Mesenchymal stem cell (in vitro differentiated cells and primary cell): ENCODE measurements around the gene RSBN1L.

Experiments used
- DNase-seq: peaks from one replicate; pipeline ENCODE4 v3.0.0-alpha.2; 2013
- H2AFZ ChIP-seq: one replicate; pipeline ENCODE4 v1.6.1; 2013; ENCODE audit warnings: low read depth, mild to moderate bottlenecking, control low read depth, inconsistent platforms, low read length, moderate library complexity
- H2AK5ac ChIP-seq: 2 replicates; pipeline ENCODE4 v1.6.1; 2013; ENCODE audit warnings: low read length, moderate library complexity, mild to moderate bottlenecking, inconsistent platforms; ENCODE audit not compliant: severe bottlenecking
- H2BK120ac ChIP-seq: one replicate; pipeline ENCODE4 v1.6.1; 2013; ENCODE audit warnings: low read depth, mild to moderate bottlenecking, inconsistent platforms, low read length, moderate library complexity
- H2BK12ac ChIP-seq, 2 experiments: one replicate each; pipeline ENCODE4 v1.6.1; 2013; ENCODE audit warnings: inconsistent platforms in 2 of 2, low read length in 2 of 2, mild to moderate bottlenecking in 2 of 2, moderate library complexity in 2 of 2, control low read depth in 1 of 2
- H2BK15ac ChIP-seq: one replicate; pipeline ENCODE4 v1.6.1; 2013; ENCODE audit warnings: mild to moderate bottlenecking, low read depth, inconsistent platforms; ENCODE audit not compliant: poor library complexity, severe bottlenecking
- H2BK5ac ChIP-seq: 2 replicates; pipeline ENCODE4 v1.6.1; 2013; ENCODE audit warnings: low read depth, mild to moderate bottlenecking, low read length, control low read depth, inconsistent platforms; ENCODE audit not compliant: poor library complexity, severe bottlenecking
- H3K14ac ChIP-seq, 2 experiments: one replicate each; pipeline ENCODE4 v1.6.1; 2013; ENCODE audit warnings: inconsistent platforms in 2 of 2, low read length in 2 of 2, control low read depth in 1 of 2, mild to moderate bottlenecking in 1 of 2, moderate library complexity in 1 of 2
- H3K18ac ChIP-seq, 2 experiments: one replicate each; pipeline ENCODE4 v1.6.1; 2013; ENCODE audit warnings: inconsistent platforms in 2 of 2, low read length in 2 of 2, control low read depth in 1 of 2, low read depth in 1 of 2, mild to moderate bottlenecking in 1 of 2
- H3K23ac ChIP-seq, 2 experiments: one replicate each; pipeline ENCODE4 v1.6.1; 2013; ENCODE audit warnings: inconsistent platforms in 2 of 2, low read length in 2 of 2, mild to moderate bottlenecking in 2 of 2, moderate library complexity in 2 of 2, control low read depth in 1 of 2
- H3K27ac ChIP-seq: 2 replicates; pipeline ENCODE4 v1.5.1; 2013; ENCODE audit warnings: mild to moderate bottlenecking, moderate library complexity, low read length, control low read depth, inconsistent platforms; ENCODE audit not compliant: poor library complexity, severe bottlenecking
- H3K27me3 ChIP-seq, 2 experiments: 2 replicates each; pipeline versions ENCODE4 v1.6.1 to v1.7.0; 2013; ENCODE audit warnings: low read length in 2 of 2, mild to moderate bottlenecking in 2 of 2, moderate library complexity in 2 of 2, control low read depth in 1 of 2, inconsistent platforms in 1 of 2; ENCODE audit not compliant: control insufficient read depth in 1 of 2, insufficient read depth in 1 of 2
- H3K36me3 ChIP-seq, 2 experiments: 2 replicates each; pipeline versions ENCODE4 v1.6.1 to v1.7.0; 2013; ENCODE audit warnings: low read length in 2 of 2, control low read depth in 1 of 2, inconsistent platforms in 1 of 2, low read depth in 1 of 2, mild to moderate bottlenecking in 1 of 2; ENCODE audit not compliant: insufficient read depth in 2 of 2, control insufficient read depth in 1 of 2
- H3K4ac ChIP-seq, 2 experiments: one replicate each; pipeline ENCODE4 v1.6.1; 2013; ENCODE audit warnings: inconsistent platforms in 2 of 2, low read length in 2 of 2, mild to moderate bottlenecking in 2 of 2, moderate library complexity in 2 of 2, control low read depth in 1 of 2, low read depth in 1 of 2
- H3K4me1 ChIP-seq: 2 replicates; pipeline ENCODE4 v1.6.1; 2013; ENCODE audit warnings: low read depth, low read length, control low read depth; ENCODE audit not compliant: control insufficient read depth, insufficient read depth
- H3K4me2 ChIP-seq: 2 replicates; pipeline ENCODE4 v1.6.1; 2013; ENCODE audit warnings: low read length, mild to moderate bottlenecking, inconsistent platforms; ENCODE audit not compliant: poor library complexity, severe bottlenecking
- H3K4me3 ChIP-seq, 2 experiments: 2 replicates each; pipeline versions ENCODE4 v1.5.1 to v1.7.0; 2013; ENCODE audit warnings: low read length in 2 of 2, mild to moderate bottlenecking in 2 of 2, control low read depth in 1 of 2, low read depth in 1 of 2; ENCODE audit not compliant: insufficient read depth in 1 of 2
- H3K79me1 ChIP-seq: replicated peaks from 2 replicates; pipeline ENCODE4 v1.6.1; 2013; ENCODE audit warnings: mild to moderate bottlenecking, control low read depth, low read length, inconsistent platforms; ENCODE audit not compliant: poor library complexity, severe bottlenecking
- H3K9ac ChIP-seq: 2 replicates; pipeline ENCODE4 v1.7.0; 2013; ENCODE audit warnings: mild to moderate bottlenecking, low read length, moderate library complexity
- H3K9me3 ChIP-seq: 2 replicates; pipeline ENCODE4 v1.7.0; 2013; ENCODE audit warnings: mild to moderate bottlenecking, low read length; ENCODE audit not compliant: control insufficient read depth
- H4K8ac ChIP-seq: one replicate; pipeline ENCODE4 v1.6.1; 2013; ENCODE audit warnings: inconsistent platforms, mild to moderate bottlenecking, low read length, moderate library complexity
- H4K91ac ChIP-seq: one replicate; pipeline ENCODE4 v1.6.1; 2013; ENCODE audit warnings: mild to moderate bottlenecking, low read length, inconsistent platforms
- WGBS: methylation state at CpG from one replicate; pipeline ENCODE4 v1.1.7; 2013; ENCODE audit warnings: mixed read lengths; 5-methylcytosine and 5-hydroxymethylcytosine counted together

The RSBN1L gene

DNA sequence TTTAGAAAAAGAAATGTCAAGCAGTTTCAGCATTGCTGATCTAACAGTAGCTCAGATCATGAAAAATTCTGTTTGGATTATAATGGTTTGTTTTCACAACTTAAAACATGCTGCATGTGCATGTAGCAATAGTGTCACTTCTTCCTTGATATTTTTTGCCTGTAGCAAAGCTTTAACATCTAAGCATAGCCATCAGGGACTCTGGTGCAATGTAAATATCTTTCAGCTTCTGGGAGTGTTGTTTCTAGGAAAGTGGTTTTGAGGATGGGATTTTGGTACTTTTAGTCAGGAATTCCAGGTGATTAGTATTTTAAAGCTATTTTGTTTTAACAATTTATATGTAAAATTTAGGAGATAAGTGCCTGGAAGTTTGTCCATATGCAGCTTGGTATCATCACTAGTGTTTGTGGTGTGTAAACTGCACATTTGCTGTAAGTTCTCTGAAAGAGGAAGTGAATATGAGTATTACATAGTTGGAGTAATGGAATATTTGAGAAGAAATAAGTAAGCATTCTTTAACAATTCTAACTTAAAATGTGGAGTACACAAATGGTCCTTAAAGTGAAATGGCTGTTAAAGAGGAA lies 1.9 kb downstream of the RSBN1L start:
- no peak overlapping the region for H2AFZ ChIP-seq
- peak overlapping the region in 1 of 2 experiments; percentile 92 for H3K4me3 ChIP-seq
- H2BK12ac ChIP-seq: no peak overlapping the region
- H3K14ac ChIP-seq: no peak overlapping the region
- no peak overlapping the region for H2BK15ac ChIP-seq
- no peak overlapping the region for H2BK120ac ChIP-seq
- H3K79me1 ChIP-seq: peaks cover 7% of the 10 kb centered on the region
- no peak overlapping the region for H3K27ac ChIP-seq
- no peak overlapping the region for H3K23ac ChIP-seq
- H2AK5ac ChIP-seq: no peak overlapping the region
- peaks cover 11% of the 10 kb centered on the region for H3K4me1 ChIP-seq
- H3K9ac ChIP-seq: peak overlapping the region; percentile 98
- no peak overlapping the region for H3K4ac ChIP-seq
- H3K18ac ChIP-seq: no peak overlapping the region
- H3K9me3 ChIP-seq: no peaks in the 10 kb centered on the region
- peak overlapping the region; percentile 86 for H3K4me2 ChIP-seq
- no peak overlapping the region for H4K91ac ChIP-seq
- peaks cover 0 to 2% of the 10 kb centered on the region in 2 experiments for H3K36me3 ChIP-seq
- H2BK5ac ChIP-seq: no peak overlapping the region
- no peak overlapping the region for H4K8ac ChIP-seq
- no peaks in the 10 kb centered on the region for H3K27me3 ChIP-seq
- no peak for DNase-seq

DNA sequence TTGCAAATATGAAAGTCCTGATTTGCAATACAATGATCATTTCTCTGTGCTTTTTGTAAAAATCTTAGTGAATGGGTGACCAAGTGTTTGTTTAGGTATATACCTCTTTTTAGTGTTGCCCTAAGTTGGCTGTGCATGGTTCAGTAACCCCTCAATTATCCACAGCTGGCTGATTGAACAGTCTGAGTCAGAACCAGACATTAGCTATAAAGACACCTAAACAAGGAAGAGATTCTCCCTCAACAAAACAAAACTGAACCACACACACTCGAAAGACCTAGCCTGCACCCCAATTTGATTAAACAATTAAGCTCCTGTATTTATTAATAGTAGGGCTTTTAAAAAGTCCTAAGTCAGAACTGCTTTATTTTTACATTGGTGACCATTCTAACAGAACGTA lies 2.8 kb downstream of the RSBN1L start:
- Histone ChIP-seq H3K18ac (no peak overlapping the region), H3K14ac (no peak overlapping the region), H2BK15ac (no peak overlapping the region), H3K23ac (no peak overlapping the region), H3K9ac (peak overlapping the region; percentile 98), H2BK12ac (no peak overlapping the region), H2AFZ (no peak overlapping the region), H3K4me2 (peak overlapping the region; percentile 39), H3K36me3 (peaks cover 0 to 2% of the 10 kb centered on the region in 2 experiments), H4K91ac (no peak overlapping the region), H4K8ac (no peak overlapping the region), H3K4ac (no peak overlapping the region), H3K4me3 (peak overlapping the region in 1 of 2 experiments; percentile 92), H3K4me1 (peaks cover 9% of the 10 kb centered on the region), H2BK5ac (no peak overlapping the region), H2AK5ac (no peak overlapping the region), H3K79me1 (peaks cover 6% of the 10 kb centered on the region), H2BK120ac (no peak overlapping the region), H3K27me3 (no peaks in the 10 kb centered on the region), H3K27ac (no peak overlapping the region), H3K9me3 (no peaks in the 10 kb centered on the region)
- no peak for DNase-seq
- 60% methylated on average over 1 of the region's 2 CpGs for WGBS

DNA sequence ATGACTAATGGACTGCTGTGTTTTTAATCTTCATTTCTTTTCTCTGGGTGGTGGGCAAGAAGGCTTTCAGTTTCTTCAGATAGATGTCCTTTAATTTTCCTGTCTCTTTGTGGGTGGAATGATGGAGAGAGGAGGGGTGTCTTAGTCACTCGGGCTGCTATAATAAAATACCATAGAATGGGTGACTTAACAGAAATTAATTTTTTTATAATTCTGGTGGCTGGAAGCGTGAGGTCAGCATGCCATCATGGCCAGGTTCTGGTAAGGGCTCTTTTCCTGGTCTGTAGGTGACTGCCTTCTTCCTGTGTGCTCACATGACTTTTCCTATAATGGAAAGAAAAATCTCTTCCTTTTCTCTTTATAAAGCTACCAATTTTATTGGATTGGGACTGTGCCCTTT lies 6.3 kb downstream of the RSBN1L start:
- H3K18ac ChIP-seq: no peak overlapping the region
- H2AK5ac ChIP-seq: no peak overlapping the region
- H3K4me3 ChIP-seq: no peak overlapping the region
- no peak overlapping the region for H2BK120ac ChIP-seq
- peaks cover 5 to 7% of the 10 kb centered on the region in 2 experiments for H3K36me3 ChIP-seq
- H3K4me1 ChIP-seq: peaks cover 7% of the 10 kb centered on the region
- H3K9ac ChIP-seq: no peak overlapping the region
- no peak overlapping the region for H4K91ac ChIP-seq
- H3K23ac ChIP-seq: no peak overlapping the region
- peak overlapping the region; percentile 22 for H3K4me2 ChIP-seq
- H3K27me3 ChIP-seq: no peaks in the 10 kb centered on the region
- no peaks in the 10 kb centered on the region for H3K9me3 ChIP-seq
- H2BK12ac ChIP-seq: no peak overlapping the region
- DNase-seq: no peak
- H3K79me1 ChIP-seq: peaks cover 6% of the 10 kb centered on the region
- no peak overlapping the region for H3K14ac ChIP-seq
- no peak overlapping the region for H3K4ac ChIP-seq
- H3K27ac ChIP-seq: no peak overlapping the region
- WGBS: 94% methylated on average over 2 of the region's 2 CpGs
- no peak overlapping the region for H2BK15ac ChIP-seq
- no peak overlapping the region for H2BK5ac ChIP-seq
- no peak overlapping the region for H4K8ac ChIP-seq
- no peak overlapping the region for H2AFZ ChIP-seq

DNA sequence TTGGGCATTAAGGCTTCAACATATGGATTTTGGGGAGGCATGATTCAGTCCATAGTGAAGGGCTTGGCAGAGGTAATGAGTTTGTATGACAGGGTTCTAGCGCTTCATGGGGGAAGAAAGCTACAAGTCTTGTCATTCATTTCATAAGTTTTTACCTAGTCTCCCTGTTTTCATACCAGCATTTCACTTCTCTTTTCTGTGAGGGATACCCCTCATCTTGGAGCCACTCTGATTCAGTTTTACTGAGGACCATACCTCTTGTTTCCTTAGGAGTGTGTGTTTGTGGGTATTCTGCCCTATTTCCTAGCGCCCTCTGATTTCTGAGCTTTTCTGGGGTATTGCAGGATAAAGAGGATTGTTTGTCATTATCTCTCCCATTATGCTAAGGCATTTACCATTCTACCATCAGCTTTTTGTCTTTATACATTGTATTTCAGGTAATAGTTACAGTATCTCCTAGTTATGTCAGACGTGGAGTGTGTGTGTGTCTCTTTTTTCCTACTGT lies 6.8 kb downstream of the RSBN1L start:
- H3K14ac ChIP-seq: no peak overlapping the region
- H3K4me2 ChIP-seq: no peak overlapping the region
- no peak overlapping the region for H3K27ac ChIP-seq
- H3K9ac ChIP-seq: no peak overlapping the region
- no peak overlapping the region for H2BK120ac ChIP-seq
- H3K18ac ChIP-seq: no peak overlapping the region
- 100% methylated on average over 1 of the region's 3 CpGs for WGBS
- no peak overlapping the region for H2AFZ ChIP-seq
- no peak overlapping the region for H3K4ac ChIP-seq
- DNase-seq: no peak
- no peak overlapping the region for H4K8ac ChIP-seq
- H2AK5ac ChIP-seq: no peak overlapping the region
- H2BK5ac ChIP-seq: no peak overlapping the region
- H3K79me1 ChIP-seq: peaks cover 6% of the 10 kb centered on the region
- no peaks in the 10 kb centered on the region for H3K9me3 ChIP-seq
- peaks cover 5 to 7% of the 10 kb centered on the region in 2 experiments for H3K36me3 ChIP-seq
- H3K4me3 ChIP-seq: no peak overlapping the region
- H3K27me3 ChIP-seq: no peaks in the 10 kb centered on the region
- peaks cover 7% of the 10 kb centered on the region for H3K4me1 ChIP-seq
- H4K91ac ChIP-seq: no peak overlapping the region
- H2BK15ac ChIP-seq: no peak overlapping the region
- no peak overlapping the region for H3K23ac ChIP-seq
- no peak overlapping the region for H2BK12ac ChIP-seq
